T1000 (cell line): Measurements from ENCODE around the gene SLC7A11.

Source experiments
- DNase-seq: peaks from one replicate; lab custom pipeline; 2025; ENCODE audit warnings: mixed read lengths; lab: John Stamatoyannopoulos, UW

SLC7A11 gene

DNA sequence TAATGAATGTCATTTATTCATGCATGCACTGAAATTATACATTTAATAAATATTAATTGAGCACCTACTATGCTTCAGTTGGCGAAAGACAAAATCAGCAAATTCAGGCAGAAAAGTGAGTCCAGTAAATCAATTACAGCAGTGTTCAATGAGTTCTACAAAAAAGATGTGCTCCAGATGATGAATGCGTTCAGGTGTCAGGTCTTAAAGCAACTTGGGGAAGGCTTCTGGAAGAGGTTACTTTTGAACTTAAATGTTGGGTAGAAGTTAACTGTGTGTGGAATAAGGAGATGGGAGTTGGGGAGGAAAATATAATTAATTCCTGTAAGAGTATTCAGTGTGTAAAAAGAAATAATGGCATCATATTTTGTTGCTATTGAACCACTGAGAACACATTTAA is 79.0 kb downstream of the SLC7A11 start:
- no peak for DNase-seq

DNA sequence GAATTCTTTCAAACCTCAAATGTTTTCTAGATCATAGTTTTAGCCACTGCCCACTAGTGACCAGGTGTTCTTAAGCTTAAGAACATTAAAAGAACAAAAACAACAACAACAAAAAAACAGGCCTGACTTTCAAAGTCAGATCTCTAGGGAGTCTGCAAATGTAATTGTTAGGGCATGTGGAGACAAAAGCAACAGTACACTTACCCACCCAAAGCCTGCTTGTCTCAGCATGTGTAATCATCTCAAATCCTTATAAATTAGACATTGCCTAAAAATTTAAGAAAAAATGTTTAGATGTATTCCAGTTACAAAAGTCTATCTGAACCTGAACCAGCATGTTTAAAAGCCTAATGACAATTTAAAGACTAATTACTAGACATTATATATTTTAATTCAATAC is 79.9 kb downstream of the SLC7A11 start:
- no peak for DNase-seq

DNA sequence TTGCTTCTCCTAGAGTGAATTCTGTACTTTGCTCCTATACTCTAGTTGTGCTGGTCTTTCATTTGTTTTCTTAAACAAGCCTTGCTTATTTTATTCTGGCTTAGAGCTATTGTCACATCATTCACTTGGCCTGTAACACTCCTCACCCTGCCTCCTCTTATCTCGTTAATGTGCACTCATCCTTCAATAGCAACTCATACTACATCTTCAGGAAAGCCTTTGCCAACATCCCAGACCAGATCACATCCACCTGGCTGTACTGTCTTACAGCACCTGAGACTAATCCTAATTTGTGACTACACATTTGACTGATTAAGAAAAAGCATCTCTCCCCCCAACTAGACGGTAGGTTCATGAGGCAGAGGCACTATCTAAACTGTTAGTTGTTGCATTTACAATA is 80.8 kb downstream of the SLC7A11 start:
- DNase-seq, result no peak

DNA sequence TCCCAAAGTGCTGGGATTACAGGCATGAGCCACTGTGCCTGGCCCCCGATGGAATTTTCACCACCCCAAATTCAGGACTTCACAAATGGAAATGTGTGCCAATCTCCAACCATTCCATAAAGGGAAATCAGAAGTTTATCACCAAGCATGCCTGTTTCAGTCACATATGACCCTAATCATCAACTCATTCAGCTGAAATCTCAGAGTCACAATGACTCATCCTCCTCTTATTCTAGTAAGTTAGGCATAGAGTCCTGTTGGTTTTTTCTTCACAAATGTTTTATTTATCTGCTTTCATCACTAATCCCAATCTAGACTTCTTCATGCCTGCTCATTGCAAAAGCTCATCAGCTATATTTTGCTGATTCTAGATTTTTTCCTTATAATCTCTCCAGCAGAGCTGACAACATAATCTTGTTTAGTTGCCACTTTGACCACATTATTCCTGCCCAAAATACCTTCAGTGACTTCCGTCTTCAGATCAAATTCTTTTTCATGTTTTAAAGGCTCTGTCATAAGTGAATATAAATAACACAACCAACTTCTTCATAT is 83.3 kb downstream of the SLC7A11 start:
- DNase-seq, result no peak

DNA sequence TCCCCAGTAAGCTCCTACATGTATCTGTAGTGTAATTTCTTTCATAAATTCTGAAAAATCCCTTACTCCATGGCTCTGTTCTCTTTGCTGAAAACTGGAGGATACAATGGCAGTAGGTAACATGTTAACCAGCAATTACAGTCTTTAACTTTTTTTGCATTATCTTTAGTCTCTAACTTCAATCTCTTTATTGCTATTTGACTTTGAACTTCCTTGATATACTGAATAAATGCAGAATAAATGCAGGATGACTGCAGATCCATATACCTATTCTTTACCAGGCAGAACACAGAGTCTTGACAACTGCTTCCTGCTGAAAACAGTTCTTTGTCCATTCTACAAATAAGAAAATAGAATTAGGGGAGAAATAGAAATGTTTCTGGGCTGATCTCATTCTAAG is 101.3 kb downstream of the SLC7A11 start:
- DNase-seq, result no peak

DNA sequence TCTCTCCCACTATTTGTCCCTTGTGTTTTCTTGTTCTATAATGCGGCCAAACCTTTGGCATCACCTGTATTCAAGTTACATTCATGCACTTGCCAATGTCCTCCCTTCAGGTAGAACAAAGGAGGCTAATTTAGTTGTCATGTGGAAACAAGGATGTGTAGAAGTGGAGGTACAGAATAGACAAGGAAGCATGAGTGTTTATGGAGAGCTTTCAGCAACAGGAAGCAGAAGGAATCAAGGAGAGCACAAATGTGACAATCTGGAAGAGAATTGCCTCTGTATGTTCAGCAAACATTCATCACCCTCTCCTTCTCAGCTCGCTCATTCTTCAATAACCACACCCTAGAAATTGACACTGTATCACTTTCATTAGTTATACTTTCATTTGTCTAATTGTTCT is 103.4 kb downstream of the SLC7A11 start:
- DNase-seq, result no peak

DNA sequence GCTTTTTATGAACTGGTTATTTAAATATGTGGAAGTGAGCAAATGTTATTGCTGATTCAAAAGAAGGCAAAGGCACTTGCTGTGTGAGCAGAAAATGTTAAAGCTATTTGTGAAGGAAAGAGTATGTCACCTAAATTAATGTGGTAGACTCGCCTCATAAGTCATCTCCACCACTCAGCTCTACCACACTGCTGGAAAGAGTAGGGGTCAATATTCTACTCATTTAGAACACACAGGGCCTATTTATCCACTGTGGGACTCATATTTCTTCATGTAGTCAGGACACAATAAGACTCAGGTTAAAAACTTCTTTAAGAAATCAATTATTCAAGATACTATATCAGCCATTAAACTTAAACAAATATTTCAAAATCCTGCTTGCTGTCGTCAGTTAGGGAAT is 106.5 kb downstream of the SLC7A11 start:
- no peak for DNase-seq

DNA sequence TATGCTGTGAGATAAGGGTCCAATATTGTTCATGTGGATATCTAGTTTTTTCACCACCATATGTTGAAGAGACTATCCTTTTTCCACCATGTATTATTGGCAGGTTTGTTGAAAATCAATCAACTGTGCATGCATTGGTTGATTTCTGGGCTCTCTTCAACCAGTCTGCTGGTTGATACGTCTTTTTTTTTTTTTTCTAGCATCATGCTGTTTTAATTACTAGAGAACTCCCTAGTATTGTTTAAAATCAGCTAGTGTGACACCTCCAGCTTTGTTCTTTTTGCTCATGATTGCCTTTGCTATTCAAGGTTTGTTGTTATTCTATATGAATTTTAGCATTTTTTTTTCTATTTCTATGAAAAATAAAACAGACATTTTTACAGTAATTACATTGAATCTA is 123.9 kb downstream of the SLC7A11 start:
- no peak for DNase-seq

DNA sequence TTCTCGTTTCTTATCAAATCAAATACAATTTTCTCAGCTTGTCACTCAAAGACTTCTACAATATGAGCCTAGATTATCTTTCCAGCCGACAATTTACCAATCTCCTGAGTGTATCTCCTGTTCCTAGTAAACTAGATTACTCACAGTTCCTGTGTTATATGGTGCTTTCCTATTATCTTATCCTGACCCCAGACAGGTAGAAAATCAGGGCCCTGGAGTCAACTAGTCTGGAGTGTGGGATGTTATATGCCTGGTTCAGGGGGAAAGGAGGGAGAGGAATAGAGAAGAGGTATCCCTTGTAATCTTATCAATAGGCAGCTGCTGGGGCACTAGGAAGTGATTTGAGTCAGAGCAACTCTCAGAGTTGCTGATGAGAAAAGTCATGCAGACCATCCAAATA is 127.1 kb downstream of the SLC7A11 start:
- no peak for DNase-seq

DNA sequence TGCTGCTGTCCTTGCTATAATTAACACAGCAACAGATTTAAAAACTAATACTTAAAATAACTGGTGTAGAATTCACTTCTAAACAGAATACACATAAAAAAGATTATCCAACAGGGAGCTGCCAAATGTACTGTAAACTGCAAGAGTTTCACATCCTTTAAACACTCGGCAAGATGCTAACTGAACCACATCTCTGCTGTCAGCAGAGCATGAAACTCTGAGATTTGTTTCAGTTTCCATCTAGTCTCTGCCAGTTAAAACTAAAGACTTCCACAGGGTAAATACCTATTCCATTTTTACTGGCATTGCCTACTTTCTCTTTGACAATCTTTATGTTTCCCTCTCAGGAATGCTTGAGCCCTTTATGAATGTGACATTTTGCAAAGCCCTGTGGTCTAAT is 127.7 kb downstream of the SLC7A11 start:
- DNase-seq, result no peak
